Measurements from ENCODE around the gene PACRG.

- no peak for TF ChIP-seq POLR2A (IDR thresholded peaks at IDR 0.05)
- no peak for TF ChIP-seq CTCF (IDR thresholded peaks at IDR 0.05)
Measured at GRCh38 chr6:163165155-163165910, 437.6 kb downstream of the PACRG start.

Data from ovary (tissue), 3 donors.